T-helper 1 cell treated with Interleukin-12 subunit alpha and Interleukin-12 subunit beta and Interleukin-4 antibody, amounts not matched to agents 30 μg/mL and 1 μg/mL, for 36 hours (primary cell): ENCODE results near the gene PIGQ.

Experiments
- H3K27ac Mint-ChIP-seq: one replicate; pipeline ENCODE4 v1.8.0; 2021; ENCODE audit warnings: mild to moderate bottlenecking, mixed read lengths
- H3K27me3 Mint-ChIP-seq: one replicate; pipeline ENCODE4 v1.8.0; 2021; ENCODE audit warnings: low read depth, mixed read lengths
- H3K36me3 Mint-ChIP-seq: one replicate; pipeline ENCODE4 v1.8.0; 2021; ENCODE audit warnings: low read depth, mixed read lengths
- H3K4me1 Mint-ChIP-seq: one replicate; pipeline ENCODE4 v1.8.0; 2021; ENCODE audit warnings: low read depth, mixed read lengths
- H3K4me3 Mint-ChIP-seq: one replicate; pipeline ENCODE4 v1.8.0; 2021; ENCODE audit warnings: mild to moderate bottlenecking, moderate library complexity, mixed read lengths
- H3K9me3 Mint-ChIP-seq: one replicate; pipeline ENCODE4 v1.8.0; 2021; ENCODE audit warnings: mixed read lengths

The PIGQ gene

DNA sequence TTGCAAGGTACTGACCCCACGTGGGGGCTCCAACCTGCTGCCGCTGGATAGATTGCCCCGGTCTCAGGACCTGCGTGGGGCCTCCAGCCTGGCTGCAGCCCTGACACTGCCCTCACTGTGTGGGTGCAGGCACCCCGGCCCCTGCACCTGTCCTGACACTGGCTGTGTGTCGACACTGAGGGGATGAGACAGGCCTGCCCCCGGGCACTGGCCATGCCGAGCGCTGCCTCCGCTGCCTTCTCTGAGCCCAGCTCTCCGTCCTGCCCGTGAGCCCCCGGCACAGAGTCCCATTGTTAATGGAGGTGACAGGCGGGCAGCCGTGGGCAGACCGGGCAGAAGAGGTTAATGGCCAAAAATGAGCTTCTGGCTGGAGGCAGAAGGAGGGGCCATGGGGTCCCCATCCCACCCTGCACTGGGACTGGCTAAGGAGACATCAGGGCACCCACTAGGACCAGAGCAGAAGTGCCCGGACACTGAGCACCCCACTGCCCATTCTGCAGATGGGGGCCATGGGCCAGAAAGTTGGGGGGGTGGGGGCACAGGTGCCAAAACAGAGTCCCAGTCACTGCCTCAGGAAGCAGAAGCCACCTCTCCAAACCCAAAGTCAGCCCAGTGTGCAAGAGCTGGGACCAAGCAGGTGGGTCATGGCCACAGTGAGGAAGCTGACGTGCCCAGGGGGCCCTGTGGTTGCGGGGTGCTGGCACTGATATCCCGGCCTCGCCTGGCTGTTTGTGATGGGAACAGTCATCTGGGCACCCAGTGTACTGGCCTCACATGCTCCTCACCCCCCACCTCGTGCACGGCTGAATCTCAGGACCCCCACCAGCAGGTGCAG, 12.1 kb upstream of the PIGQ start:
- H3K27me3 Mint-ChIP-seq: peaks cover 13% of the 10 kb centered on the region
- H3K4me3 Mint-ChIP-seq: no peak overlapping the region
- no peaks in the 10 kb centered on the region for H3K4me1 Mint-ChIP-seq
- no peak overlapping the region for H3K27ac Mint-ChIP-seq
- no peaks in the 10 kb centered on the region for H3K36me3 Mint-ChIP-seq
- no peaks in the 10 kb centered on the region for H3K9me3 Mint-ChIP-seq

- Mint-ChIP-seq H3K9me3 (no peaks in the 10 kb centered on the region), H3K4me1 (no peaks in the 10 kb centered on the region), H3K27me3 (peaks cover 15% of the 10 kb centered on the region), H3K4me3 (no peak overlapping the region), H3K36me3 (no peaks in the 10 kb centered on the region), H3K27ac (no peak overlapping the region)
Observed at GRCh38 chr16:558298-559020, 11.3 kb upstream of the PIGQ start.

GRCh38 chr16:559021-559380, 10.8 kb upstream of the PIGQ start:
- H3K27me3 Mint-ChIP-seq: peaks cover 15% of the 10 kb centered on the region
- H3K36me3 Mint-ChIP-seq: no peaks in the 10 kb centered on the region
- H3K4me3 Mint-ChIP-seq: no peak overlapping the region
- no peaks in the 10 kb centered on the region for H3K4me1 Mint-ChIP-seq
- H3K27ac Mint-ChIP-seq: no peak overlapping the region
- no peaks in the 10 kb centered on the region for H3K9me3 Mint-ChIP-seq

DNA sequence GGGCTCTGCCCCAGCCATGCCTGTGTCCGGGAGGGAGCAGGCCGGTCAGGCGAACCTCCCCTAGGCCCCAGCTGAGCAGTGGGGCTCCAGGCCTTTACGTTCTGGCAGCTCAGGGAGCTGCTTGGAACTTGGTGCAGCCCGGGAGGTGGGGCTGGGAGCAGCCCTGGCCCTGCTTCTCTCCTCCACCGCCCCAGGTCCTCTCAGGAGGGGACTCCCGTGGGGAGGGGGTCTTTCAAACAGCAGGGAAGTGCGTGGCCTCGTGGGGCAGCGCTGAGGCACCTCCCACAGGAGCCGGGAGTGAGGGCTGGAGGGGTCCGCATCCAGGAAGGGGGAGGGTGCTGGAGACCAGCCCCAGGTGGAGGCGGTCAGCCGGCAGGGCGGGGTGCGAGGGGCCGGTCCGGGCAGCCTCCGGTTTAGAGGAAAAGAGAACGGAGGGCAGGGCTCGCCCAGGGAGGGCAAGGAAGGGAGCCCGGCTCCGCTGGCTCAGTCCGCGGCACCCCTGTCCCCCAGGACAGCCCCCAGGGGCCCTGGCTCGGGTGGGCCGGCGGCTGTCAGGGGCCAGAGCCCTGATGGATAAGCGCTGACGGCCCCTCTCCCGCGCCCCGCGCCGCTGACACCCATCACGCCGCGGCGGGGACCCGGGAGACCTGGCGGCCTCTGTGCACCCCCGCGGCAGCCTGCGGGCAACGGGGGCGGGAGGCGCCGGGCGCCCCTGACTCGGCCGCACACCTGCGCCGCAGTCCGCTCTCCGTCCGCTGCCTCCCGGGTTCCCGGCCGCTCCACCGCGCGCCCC, 10.2 kb upstream of the PIGQ start:
- no peaks in the 10 kb centered on the region for H3K9me3 Mint-ChIP-seq
- no peaks in the 10 kb centered on the region for H3K36me3 Mint-ChIP-seq
- no peak overlapping the region for H3K27ac Mint-ChIP-seq
- H3K27me3 Mint-ChIP-seq: peaks cover 15% of the 10 kb centered on the region
- H3K4me1 Mint-ChIP-seq: no peaks in the 10 kb centered on the region
- H3K4me3 Mint-ChIP-seq: no peak overlapping the region

DNA sequence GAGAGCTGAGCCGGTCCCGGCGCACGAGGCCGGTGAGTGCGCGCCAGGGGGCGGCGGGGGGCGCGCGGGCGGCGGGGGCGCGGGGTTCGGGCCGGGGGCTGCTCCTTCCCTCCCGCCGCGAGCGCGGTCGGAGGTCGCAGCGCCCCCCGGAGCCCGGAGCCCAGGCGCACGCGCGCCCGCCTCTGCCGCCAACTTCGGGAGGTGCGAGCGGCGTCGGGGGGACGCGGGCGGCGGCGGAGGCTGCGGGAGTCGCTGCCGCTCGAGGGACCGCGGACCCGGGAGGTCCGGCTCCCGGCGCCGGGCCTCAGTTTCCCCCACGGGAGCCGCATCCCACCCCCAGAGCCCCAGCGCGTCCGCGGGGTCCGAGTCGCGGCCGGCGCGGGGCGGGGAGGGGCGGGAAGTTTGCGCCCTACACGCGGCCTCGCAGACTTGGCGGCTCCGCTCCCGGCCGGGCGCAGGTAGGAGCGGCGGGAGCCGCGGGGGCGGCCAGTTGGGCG, 9.5 kb upstream of the PIGQ start, which contains the start of gene PRR35:
PRR35 (plus strand) TSS at position 191 of the 497 bp plus-strand sequence. CDS start 2,901 bp downstream, outside the sequence.
- Mint-ChIP-seq H3K27ac (no peak within 1 kb of the TSS), H3K27me3 (peaks cover 15% of the 10 kb centered on the region), H3K36me3 (no peaks in the 10 kb centered on the region)

DNA sequence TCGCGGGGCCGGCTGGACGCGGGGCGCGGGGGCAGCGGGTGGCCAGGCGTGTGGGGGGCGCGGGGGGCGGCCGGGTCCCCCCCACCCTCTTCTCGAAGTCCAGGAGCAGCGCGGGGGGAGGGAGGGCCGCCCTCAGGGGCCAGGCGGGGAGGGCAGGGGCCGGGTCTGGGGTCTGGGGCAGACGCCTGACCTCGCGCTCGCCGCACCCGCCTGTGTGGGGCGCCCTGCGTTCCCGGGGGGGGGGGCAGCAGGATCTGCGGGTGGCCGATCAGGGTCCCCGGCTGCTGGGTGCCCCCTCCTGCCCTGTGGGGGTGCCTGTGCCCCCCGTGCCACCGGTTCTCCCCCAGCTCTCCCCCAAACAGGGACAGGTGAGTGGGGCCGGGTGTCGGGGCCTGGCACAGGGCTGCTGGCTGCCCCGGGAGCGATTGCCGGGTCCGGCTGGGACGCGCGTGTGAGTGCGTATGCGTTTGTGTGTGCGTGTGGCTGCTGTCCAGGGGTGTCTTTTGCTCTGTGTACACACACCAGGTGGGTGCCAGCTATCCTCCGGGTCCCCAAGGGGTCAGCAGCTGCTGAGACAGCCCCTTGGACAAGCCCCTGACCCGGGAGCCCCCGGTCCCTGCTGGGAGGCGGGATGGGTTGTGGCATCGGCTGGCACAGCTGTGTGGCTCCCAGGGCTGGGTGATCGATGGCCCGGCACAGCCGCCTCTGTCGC, 8.9 kb upstream of the PIGQ start:
- Mint-ChIP-seq H3K9me3 (no peaks in the 10 kb centered on the region), H3K4me1 (no peaks in the 10 kb centered on the region), H3K27me3 (peaks cover 15% of the 10 kb centered on the region), H3K27ac (no peak overlapping the region), H3K36me3 (no peaks in the 10 kb centered on the region), H3K4me3 (no peak overlapping the region)

More for the DNA sequence above, 9.5 kb upstream of the PIGQ start, which contains the start of gene PRR35:
- H3K4me3 Mint-ChIP-seq: no peak within 1 kb of the TSS
- H3K4me1 Mint-ChIP-seq: no peaks in the 10 kb centered on the region
- no peaks in the 10 kb centered on the region for H3K9me3 Mint-ChIP-seq

GRCh38 chr16:561413-561794, 8.4 kb upstream of the PIGQ start:
- no peaks in the 10 kb centered on the region for H3K36me3 Mint-ChIP-seq
- peaks cover 15% of the 10 kb centered on the region for H3K27me3 Mint-ChIP-seq
- no peaks in the 10 kb centered on the region for H3K4me1 Mint-ChIP-seq
- no peak overlapping the region for H3K4me3 Mint-ChIP-seq
- no peak overlapping the region for H3K27ac Mint-ChIP-seq
- H3K9me3 Mint-ChIP-seq: no peaks in the 10 kb centered on the region

DNA sequence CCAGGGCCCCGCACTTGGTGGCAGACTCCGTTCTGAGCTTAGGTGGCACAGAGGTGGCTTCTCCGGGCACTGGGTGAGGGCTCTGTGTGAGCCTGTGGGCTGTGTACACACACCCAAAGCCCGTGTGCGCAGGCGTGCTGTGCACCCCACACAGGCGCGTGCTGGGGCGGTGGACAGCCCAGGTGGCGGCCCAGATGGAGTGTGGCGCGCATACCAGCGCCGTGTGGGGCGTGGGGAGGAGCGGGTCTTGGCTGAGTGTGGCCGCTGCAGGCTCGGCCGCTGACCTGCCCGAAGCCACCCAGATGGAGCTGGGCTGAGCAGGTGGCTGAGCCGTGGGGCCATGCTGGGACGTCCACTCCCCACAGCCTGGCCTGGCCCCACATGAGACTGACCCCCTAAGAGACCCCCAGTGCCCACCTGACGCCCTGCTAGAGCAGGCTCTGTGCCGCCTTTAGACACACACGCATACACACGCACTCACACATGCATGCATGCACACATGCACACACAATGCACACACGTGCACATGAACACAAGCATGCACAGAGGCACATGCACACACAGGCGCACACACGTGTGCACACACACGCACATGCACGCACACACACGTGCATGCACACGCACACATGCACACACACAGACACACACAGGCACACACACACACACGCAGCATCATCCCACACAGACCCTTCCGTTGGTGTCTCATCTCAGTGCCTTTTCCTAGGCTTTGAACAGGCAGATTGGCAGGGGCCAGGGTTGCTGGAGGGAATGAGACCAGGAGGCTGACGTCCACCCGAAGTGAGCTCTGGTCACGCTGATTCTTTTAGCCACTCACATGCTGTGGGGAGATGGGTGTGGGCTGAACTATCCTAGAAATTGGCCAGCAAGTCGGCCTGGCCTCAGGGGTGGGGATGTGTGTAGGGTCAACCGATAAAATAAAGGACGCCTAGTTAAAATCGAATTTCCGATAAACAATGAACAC, 7.5 kb upstream of the PIGQ start:
- Mint-ChIP-seq H3K27me3 (peaks cover 15% of the 10 kb centered on the region), H3K27ac (no peak overlapping the region), H3K9me3 (no peaks in the 10 kb centered on the region), H3K4me1 (peaks cover 2% of the 10 kb centered on the region), H3K36me3 (no peaks in the 10 kb centered on the region), H3K4me3 (no peak overlapping the region)

- peaks cover 15% of the 10 kb centered on the region for H3K27me3 Mint-ChIP-seq
- H3K36me3 Mint-ChIP-seq: no peaks in the 10 kb centered on the region
- peaks cover 2% of the 10 kb centered on the region for H3K4me1 Mint-ChIP-seq
- H3K9me3 Mint-ChIP-seq: no peaks in the 10 kb centered on the region
- no peak overlapping the region for H3K4me3 Mint-ChIP-seq
- no peak overlapping the region for H3K27ac Mint-ChIP-seq
Observed at GRCh38 chr16:563072-563644, 6.6 kb upstream of the PIGQ start.

- Mint-ChIP-seq H3K27me3 (peaks cover 11% of the 10 kb centered on the region), H3K9me3 (no peaks in the 10 kb centered on the region), H3K4me3 (no peak overlapping the region), H3K27ac (no peak overlapping the region), H3K36me3 (no peaks in the 10 kb centered on the region), H3K4me1 (peaks cover 6% of the 10 kb centered on the region)
Observed at GRCh38 chr16:564690-565418, 4.9 kb upstream of the PIGQ start.

DNA sequence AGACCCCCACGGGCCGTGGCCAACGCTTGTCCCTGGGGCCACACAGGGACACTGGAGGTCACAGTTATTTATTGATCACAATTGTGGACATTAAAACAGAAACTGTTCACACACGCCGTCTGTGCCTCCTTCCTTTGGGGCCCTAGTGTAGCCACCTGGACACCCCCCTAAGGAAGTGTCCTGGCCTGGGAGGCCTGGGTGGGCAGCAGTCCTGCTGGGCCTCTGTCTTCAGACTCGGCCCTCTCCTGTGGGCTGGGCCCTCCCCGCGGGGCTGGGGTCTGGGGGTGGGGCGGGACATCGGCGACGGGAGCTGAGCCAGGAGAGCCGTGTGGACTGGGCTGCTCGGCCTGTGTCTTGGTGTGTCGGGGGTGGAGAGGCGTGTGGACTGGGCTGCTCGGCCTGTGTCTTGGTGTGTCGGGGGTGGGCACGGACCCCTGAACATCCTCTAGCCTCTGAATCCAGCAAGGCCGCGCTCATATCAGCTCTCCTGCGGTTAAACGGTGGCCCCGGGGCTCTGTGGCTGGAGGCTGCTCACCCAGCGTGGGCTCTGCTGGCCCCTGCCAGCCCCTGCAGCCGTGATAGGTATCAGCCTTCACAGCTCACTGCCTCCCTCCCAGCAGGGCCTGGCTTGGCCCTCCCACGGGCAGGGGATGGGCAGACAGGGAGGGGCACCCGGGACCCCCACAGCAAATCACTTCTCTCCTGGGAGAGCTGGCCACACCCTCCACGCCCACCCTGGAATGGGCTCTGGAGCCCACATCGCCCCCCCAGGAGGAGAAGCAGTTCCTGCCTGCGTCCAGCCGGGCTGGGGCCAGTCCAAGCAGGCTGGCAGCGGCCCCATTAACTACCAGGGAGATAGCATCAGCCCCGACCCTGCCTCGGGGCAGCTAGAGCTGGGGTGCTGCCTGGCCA, 4.1 kb upstream of the PIGQ start:
- no peak overlapping the region for H3K4me3 Mint-ChIP-seq
- no peaks in the 10 kb centered on the region for H3K9me3 Mint-ChIP-seq
- no peak overlapping the region for H3K27ac Mint-ChIP-seq
- H3K4me1 Mint-ChIP-seq: peaks cover 7% of the 10 kb centered on the region
- peaks cover 11% of the 10 kb centered on the region for H3K27me3 Mint-ChIP-seq
- H3K36me3 Mint-ChIP-seq: no peaks in the 10 kb centered on the region
